Body of pancreas (tissue), 4 donors: ENCODE data around the gene ZNF846. TPM values are rescaled to one million over a fixed set of nuclear protein-coding genes. Genes with fewer than 3 reads are reported as not detected.
"Not testable (repeated sequence)": the region's sequence is repeated elsewhere in the genome, so short reads cannot be mapped to it uniquely, and the experiment has no call there.

Experiments
- ATAC-seq: fragments of 150-250 bp; one replicate; pipeline ENCODE4 v1.9.1; 2016
- DNase-seq, 4 donors: peaks; one replicate each; pipeline ENCODE4 v3.0.0-alpha.2; 2019
- H3K27ac ChIP-seq, 4 donors: fragments of 200-600 bp; sonication (generic); 1 replicate in 3 of 4; 2 replicates in 1 of 4; pipeline versions ENCODE4 v1.5.1 to v1.6.1; 2016 to 2019; ENCODE audit warnings: mild to moderate bottlenecking in 1 of 4, mixed read lengths in 1 of 4, moderate library complexity in 1 of 4
- H3K27me3 ChIP-seq, 2 donors: fragments of 200-600 bp; sonication (generic); one replicate each; pipeline ENCODE4 v1.6.0; 2016; ENCODE audit warnings: mild to moderate bottlenecking in 1 of 2
- H3K36me3 ChIP-seq, 2 donors: fragments of 200-600 bp; sonication (generic); replicated peaks in 1 of 2; 2 replicates each; pipeline ENCODE4 v1.5.1; 2016; ENCODE audit warnings: low read depth in 2 of 2; ENCODE audit not compliant: insufficient read depth in 1 of 2
- H3K4me1 ChIP-seq: fragments of 200-600 bp; sonication (generic); one replicate; pipeline ENCODE4 v1.6.0; 2016
- H3K4me3 ChIP-seq, 2 donors: fragments of 200-600 bp; sonication (generic); 1 replicate in 1 of 2; 2 replicates in 1 of 2; pipeline ENCODE4 v1.5.1; 2016 to 2019
- H3K9me3 ChIP-seq, 3 donors: fragments of 200-600 bp; sonication (generic); 1 replicate in 2 of 3; 2 replicates in 1 of 3; pipeline ENCODE4 v1.5.1; 2016
- CTCF ChIP-seq, 7 experiments: fragments of 450-650 bp in 4 of 7; fragments of 200-600 bp in 3 of 7; sonication (generic) in 3 of 7; IDR thresholded peaks; one replicate each; pipeline ENCODE4 v1.5.1; 2016 to 2019; ENCODE audit warnings: antibody characterized with exemption in 7 of 7
- POLR2A ChIP-seq, 3 donors: fragments of 450-650 bp; IDR thresholded peaks; one replicate each; pipeline ENCODE4 v1.6.1; 2016; ENCODE audit warnings: antibody characterized with exemption in 3 of 3, mild to moderate bottlenecking in 2 of 3
- WGBS, 2 donors: methylation state at CpG; one replicate each; pipeline ENCODE4 v1.1.5; 2017; 5-methylcytosine and 5-hydroxymethylcytosine counted together
- intact Hi-C: fragments of 100-400 bp; cut with DNase I; formaldehyde crosslinking; loops from one replicate; pipeline ENCODE4 v1.15.1; 2023
- total RNA-seq, 2 donors: library from RNA; depleted of rRNA; stranded (reverse); fragments of >200 nt; gene quantifications; one replicate each; pipeline ENCODE4 v1.1.0, GENCODE V29; 2016

Gene ZNF846
- total RNA-seq, 2 donors from 2014 or later, result 4.0 to 4.7 TPM

GRCh38 chr19:9752701-9753443, 15.7 kb downstream of the ZNF846 start:
- DNase-seq (no peak), ATAC-seq (no peak)
- TF ChIP-seq POLR2A (IDR thresholded peaks at IDR 0.05) (no peak), CTCF (IDR thresholded peaks at IDR 0.05) (no peak)
- intact Hi-C loops, result no loop called here
- Histone ChIP-seq H3K27me3 (no peaks in the 10 kb centered on the region), H3K4me3 (no peak overlapping the region), H3K27ac (no peak overlapping the region), H3K9me3 (peaks cover 0 to 28% (median 0%) of the 10 kb centered on the region in 3 donors), H3K36me3 (peaks cover 3% of the 10 kb centered on the region in 2 donors), H3K4me1 (no peaks in the 10 kb centered on the region)
- 81 to 86% methylated on average over 2 of the region's 2 CpGs for WGBS, 2 donors

- Histone ChIP-seq H3K36me3 (no peaks in the 10 kb centered on the region), H3K4me3 (no peak overlapping the region), H3K9me3 (peaks cover 0 to 19% (median 0%) of the 10 kb centered on the region in 3 donors), H3K27me3 (no peaks in the 10 kb centered on the region), H3K4me1 (no peaks in the 10 kb centered on the region), H3K27ac (no peak overlapping the region)
- TF ChIP-seq POLR2A (IDR thresholded peaks at IDR 0.05) (no peak), CTCF (IDR thresholded peaks at IDR 0.05) (no peak)
- DNase-seq, result no peak
- 83 to 99% methylated on average over 7 of the region's 7 CpGs for WGBS, 2 donors
- ATAC-seq, result no peak
- intact Hi-C loops, result no loop called here
Measured at GRCh38 chr19:9751446-9751845, 17.1 kb downstream of the ZNF846 start.

- no peaks in the 10 kb centered on the region for H3K36me3 ChIP-seq
- H3K4me3 ChIP-seq, result no peak overlapping the region
- no peaks in the 10 kb centered on the region for H3K4me1 ChIP-seq
- H3K9me3 ChIP-seq, result no peaks in the 10 kb centered on the region
- ATAC-seq, result no peak
- DNase-seq, result no peak
- 76 to 89% methylated on average over 5 of the region's 5 CpGs for WGBS, 2 donors
- H3K27me3 ChIP-seq, result no peaks in the 10 kb centered on the region
- intact Hi-C loops, result no loop called here
- H3K27ac ChIP-seq, result no peak overlapping the region
- TF ChIP-seq POLR2A (IDR thresholded peaks at IDR 0.05) (no peak), CTCF (IDR thresholded peaks at IDR 0.05) (no peak)
Measured at GRCh38 chr19:9741476-9742171, 26.9 kb downstream of the ZNF846 start.

DNA sequence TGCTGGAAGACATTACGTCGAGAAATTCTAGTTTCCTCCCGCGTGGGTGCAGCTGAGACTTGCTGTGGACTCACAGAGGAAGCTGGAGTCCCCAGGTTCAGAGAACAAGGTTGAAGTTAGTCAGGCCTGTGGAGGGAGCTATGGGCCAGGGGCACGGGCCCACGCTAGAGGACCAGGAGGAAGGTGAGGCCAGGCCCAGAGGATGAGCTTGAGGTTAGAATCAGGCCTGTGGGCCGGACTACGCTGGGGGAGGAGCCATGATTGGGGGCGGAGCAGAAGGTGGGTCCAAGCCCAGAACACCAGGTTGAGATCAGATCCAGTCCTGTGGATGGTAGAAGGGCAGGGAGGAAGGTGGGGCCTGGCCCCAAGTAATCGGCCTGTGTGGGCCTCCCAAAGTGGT, 32.6 kb downstream of the ZNF846 start:
- ATAC-seq, result no peak
- Histone ChIP-seq H3K27ac (no peak overlapping the region), H3K9me3 (no peaks in the 10 kb centered on the region), H3K4me3 (no peak overlapping the region), H3K36me3 (no peaks in the 10 kb centered on the region), H3K4me1 (no peaks in the 10 kb centered on the region), H3K27me3 (no peaks in the 10 kb centered on the region)
- no peak for DNase-seq
- no peak for TF ChIP-seq CTCF (IDR thresholded peaks at IDR 0.05)
- TF ChIP-seq POLR2A (IDR thresholded peaks at IDR 0.05), result no peak
- WGBS, 2 donors, result 82 to 84% methylated on average over 7 to 10 of the region's 10 CpGs
- intact Hi-C loops, result no loop called here

DNA sequence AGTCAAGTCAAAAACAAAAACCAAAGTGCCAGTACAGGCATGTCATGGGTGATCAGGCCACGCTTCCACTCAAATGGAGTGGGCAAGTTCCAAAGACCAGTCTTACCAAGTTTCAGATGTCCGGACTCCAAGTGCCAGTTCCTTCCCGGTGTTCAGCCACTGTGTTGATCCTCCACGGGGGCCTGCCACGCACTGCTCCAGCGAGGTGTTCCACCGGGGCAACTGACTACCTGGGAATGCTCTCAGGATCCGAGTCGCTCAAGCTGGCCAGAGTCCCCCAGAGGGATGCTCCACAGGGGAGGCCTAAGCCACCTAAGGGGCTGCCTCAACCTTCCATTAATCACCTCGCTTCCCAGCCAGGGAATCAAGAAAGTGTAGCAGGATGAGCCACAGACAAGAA, 38.5 kb downstream of the ZNF846 start:
- 78% methylated on average over 6 to 10 of the region's 10 CpGs for WGBS, 2 donors
- DNase-seq, H3K9me3 ChIP-seq, H3K4me3 ChIP-seq, ATAC-seq, H3K36me3 ChIP-seq, H3K27me3 ChIP-seq, H3K4me1 ChIP-seq, intact Hi-C loops, H3K27ac ChIP-seq: not testable (repeated sequence)
